Measurements from ENCODE around the gene CENATAC. TPM values are rescaled to one million over a fixed set of nuclear protein-coding genes. Genes with fewer than 3 reads are reported as not detected.

The CENATAC gene
- total RNA-seq, 1 experiment from 2014 or later: 61.7 TPM

- H3K9me3 ChIP-seq (ENCODE audit: insufficient read depth, low read depth): no peaks in the 10 kb centered on the region
- no peak overlapping the region for H3K4me3 ChIP-seq
- peaks cover 25% of the 10 kb centered on the region for H3K79me2 ChIP-seq (ENCODE audit: low read depth)
- peaks cover 24% of the 10 kb centered on the region for H3K4me1 ChIP-seq (replicated peaks; ENCODE audit: insufficient read depth)
- DNase-seq: no peak
- ChIA-PET POLR2A (ENCODE audit: unreplicated experiment) (no interaction called here), CTCF (no interaction called here)
- H4K20me1 ChIP-seq (ENCODE audit: insufficient read depth): peaks cover 6% of the 10 kb centered on the region
- H3K9me2 ChIP-seq (ENCODE audit: insufficient read depth): no peaks in the 10 kb centered on the region
- H3K4me2 ChIP-seq: no peak overlapping the region
- intact Hi-C loops (cut with micrococcal nuclease; ENCODE audit: unreplicated experiment): no loop called here
- peaks cover 19% of the 10 kb centered on the region for H3F3A ChIP-seq (ENCODE audit: insufficient read depth, low read depth)
- no peak overlapping the region for H2AFZ ChIP-seq
- no peak overlapping the region for H3K27ac ChIP-seq
- peaks cover 30% of the 10 kb centered on the region; the same call in 1 of the 2 replicates for H3K36me3 ChIP-seq (ENCODE audit: low read depth)
- no peaks in the 10 kb centered on the region for H3K27me3 ChIP-seq (ENCODE audit: insufficient read depth, low read depth)
- TF ChIP-seq CTCF (conservative IDR thresholded peaks at IDR 0.05) (no peak), EZH2 (IDR thresholded peaks at IDR 0.05; ENCODE audit: low read depth) (no peak)
- no TSS peak for BruUV-seq (replicated peaks)
Measured at GRCh38 chr11:119025978-119026766, 28.2 kb downstream of the CENATAC start.

GRCh38 chr11:119026970-119027369 lies 29.0 kb downstream of the CENATAC start:
- CTCF ChIA-PET: no interaction called here

More at GRCh38 chr11:119026970-119027369, 29.0 kb downstream of the CENATAC start:
- no peak for DNase-seq
- POLR2A ChIA-PET (ENCODE audit: unreplicated experiment): no interaction called here
- H4K20me1 ChIP-seq (ENCODE audit: insufficient read depth): peaks cover 3% of the 10 kb centered on the region; the same call in 1 of the 2 replicates
- no peak overlapping the region for H2AFZ ChIP-seq
- no peak overlapping the region for H3K4me2 ChIP-seq
- H3K79me2 ChIP-seq (ENCODE audit: low read depth): peaks cover 17% of the 10 kb centered on the region
- H3F3A ChIP-seq (ENCODE audit: insufficient read depth, low read depth): peaks cover 22% of the 10 kb centered on the region
- intact Hi-C loops (cut with micrococcal nuclease; ENCODE audit: unreplicated experiment): no loop called here
- peaks cover 24% of the 10 kb centered on the region; the same call in 1 of the 2 replicates for H3K36me3 ChIP-seq (ENCODE audit: low read depth)
- peaks cover 22% of the 10 kb centered on the region for H3K4me1 ChIP-seq (replicated peaks; ENCODE audit: insufficient read depth)
- TF ChIP-seq CTCF (conservative IDR thresholded peaks at IDR 0.05) (no peak), EZH2 (IDR thresholded peaks at IDR 0.05; ENCODE audit: low read depth) (no peak)
- H3K27ac ChIP-seq: no peak overlapping the region
- BruUV-seq (replicated peaks): no TSS peak
- H3K9me3 ChIP-seq (ENCODE audit: insufficient read depth, low read depth): no peaks in the 10 kb centered on the region
- H3K27me3 ChIP-seq (ENCODE audit: insufficient read depth, low read depth): no peaks in the 10 kb centered on the region
- no peak overlapping the region for H3K4me3 ChIP-seq
- H3K9me2 ChIP-seq (ENCODE audit: insufficient read depth): no peaks in the 10 kb centered on the region

Measured in PC-9 (cell line).